B cell (primary cell): Measurements from ENCODE around the gene SYNPO. TPM values are rescaled to one million over a fixed set of nuclear protein-coding genes. Genes with fewer than 3 reads are reported as not detected.

Experiments
- ATAC-seq: fragments of 200-7000 bp; cut with Tn5 transposase; one replicate; pipeline ENCODE4 v1.10.0; 2021; ENCODE audit warnings: low read depth, mild to moderate bottlenecking, moderate number of reproducible peaks, moderate library complexity
- CTCF ChIA-PET: fragments of 350-600 bp; sonication (Branson Sonifier 250); formaldehyde crosslinking; loops from one replicate; lab custom pipeline; 2021; ENCODE audit warnings: antibody characterized with exemption, inconsistent platforms; lab: Charles Lee
- POLR2A ChIA-PET: fragments of 350-600 bp; sonication (Branson Sonifier 250); formaldehyde crosslinking; loops from one replicate; lab custom pipeline; 2021; ENCODE audit warnings: antibody characterized with exemption; lab: Charles Lee
- DNase-seq: peaks from one replicate; pipeline ENCODE4 v3.0.0; 2013
- H2AFZ ChIP-seq: 2 replicates; pipeline ENCODE4 v1.6.1; 2012; ENCODE audit warnings: mild to moderate bottlenecking, low read depth, low read length; ENCODE audit not compliant: insufficient read depth, poor library complexity, severe bottlenecking
- H3K27ac ChIP-seq, 2 donors: 1 replicate in 1 of 2; 2 replicates in 1 of 2; pipeline ENCODE4 v1.5.1; 2012 to 2013; ENCODE audit warnings: low read length in 2 of 2, mild to moderate bottlenecking in 2 of 2, moderate library complexity in 1 of 2
- H3K27me3 ChIP-seq, 4 experiments: fragments of 200-600 bp in 1 of 4; sonication (generic) in 1 of 4; replicated peaks in 1 of 4; 1 replicate in 2 of 4; 2 replicates in 2 of 4; pipeline versions ENCODE4 v1.6.1 to v1.7.0; 2013 to 2016; ENCODE audit warnings: low read length in 3 of 4, mild to moderate bottlenecking in 2 of 4, mixed read lengths in 1 of 4, moderate library complexity in 1 of 4; ENCODE audit not compliant: insufficient read depth in 4 of 4, control insufficient read depth in 3 of 4; ENCODE audit errors: control extremely low read depth in 1 of 4
- H3K36me3 ChIP-seq, 2 experiments: replicated peaks in 1 of 2; 1 replicate in 1 of 2; 2 replicates in 1 of 2; pipeline versions ENCODE4 v1.6.1 to v1.7.1; 2013; ENCODE audit warnings: low read length in 1 of 2; ENCODE audit not compliant: insufficient read depth in 2 of 2, control insufficient read depth in 1 of 2; ENCODE audit errors: control extremely low read depth in 1 of 2, extremely low read depth in 1 of 2
- H3K4me1 ChIP-seq, 2 donors: fragments of 200-600 bp in 1 of 2; sonication (generic) in 1 of 2; 1 replicate in 1 of 2; 2 replicates in 1 of 2; pipeline versions ENCODE4 v1.5.1 to v1.6.1; 2013 to 2017; ENCODE audit warnings: low read length in 2 of 2; ENCODE audit not compliant: control insufficient read depth in 2 of 2, insufficient read depth in 2 of 2
- H3K4me2 ChIP-seq: replicated peaks from 2 replicates; pipeline ENCODE3; 2012; ENCODE audit warnings: mild to moderate bottlenecking, low read depth, low read length; ENCODE audit not compliant: poor library complexity, severe bottlenecking
- H3K4me3 ChIP-seq, 5 experiments: fragments of 200-600 bp in 1 of 5; sonication (generic) in 1 of 5; 1 replicate in 3 of 5; 2 replicates in 2 of 5; pipeline versions ENCODE4 v1.5.1 to v1.7.0; 2011 to 2016; ENCODE audit warnings: low read length in 4 of 5, mild to moderate bottlenecking in 4 of 5, low read depth in 2 of 5, control low read depth in 1 of 5, moderate library complexity in 1 of 5; ENCODE audit not compliant: insufficient read depth in 1 of 5; ENCODE audit errors: control extremely low read depth in 1 of 5, extremely low read depth in 1 of 5
- H3K79me2 ChIP-seq: fragments of 200-600 bp; sonication (generic); one replicate; pipeline ENCODE4 v1.6.0; 2016; ENCODE audit warnings: low read length; ENCODE audit not compliant: control insufficient read depth, insufficient read depth
- H3K9ac ChIP-seq: fragments of 200-600 bp; sonication (generic); 2 replicates; pipeline ENCODE4 v1.6.1; 2017; ENCODE audit warnings: mild to moderate bottlenecking, low read length, moderate library complexity
- H3K9me3 ChIP-seq, 3 donors: one replicate each; pipeline versions ENCODE4 v1.6.1 to v1.7.1; 2013; ENCODE audit warnings: low read length in 2 of 3; ENCODE audit not compliant: control insufficient read depth in 2 of 3, insufficient read depth in 1 of 3; ENCODE audit errors: control extremely low read depth in 1 of 3
- H4K20me1 ChIP-seq: 2 replicates; pipeline ENCODE4 v1.6.0; 2012; ENCODE audit warnings: mild to moderate bottlenecking, low read length; ENCODE audit not compliant: insufficient read depth, control insufficient read depth, poor library complexity, severe bottlenecking
- H3K27ac Mint-ChIP-seq: one replicate; pipeline ENCODE4 v1.8.0; 2021; ENCODE audit warnings: mixed read lengths
- H3K27me3 Mint-ChIP-seq: one replicate; pipeline ENCODE4 v1.8.0; 2021; ENCODE audit warnings: mixed read lengths
- H3K4me1 Mint-ChIP-seq: one replicate; pipeline ENCODE4 v1.8.0; 2021; ENCODE audit warnings: mixed read lengths
- H3K4me3 Mint-ChIP-seq: one replicate; pipeline ENCODE4 v1.8.0; 2021; ENCODE audit warnings: mixed read lengths
- H3K9me3 Mint-ChIP-seq: one replicate; pipeline ENCODE4 v1.8.0; 2022; ENCODE audit warnings: mixed read lengths; ENCODE audit not compliant: insufficient read depth
- EZH2 ChIP-seq: IDR thresholded peaks from 2 replicates; pipeline ENCODE4 v1.6.1; 2012; ENCODE audit warnings: borderline replicate concordance, low read depth, mild to moderate bottlenecking, moderate library complexity, low read length; ENCODE audit not compliant: insufficient read depth, poor library complexity, severe bottlenecking
- WGBS: methylation state at CpG from one replicate; pipeline ENCODE4 v1.1.5; 2013; ENCODE audit warnings: missing lambda C conversion rate; ENCODE audit not compliant: insufficient coverage; 5-methylcytosine and 5-hydroxymethylcytosine counted together
- intact Hi-C: fragments of 100-400 bp; cut with micrococcal nuclease; formaldehyde crosslinking; loops from one replicate; pipeline ENCODE4 v1.10.0; 2022
- polyA plus RNA-seq: library from polyadenylated mRNA; depleted of rRNA; stranded (reverse); fragments of >200 nt; gene quantifications from 2 replicates; pipeline ENCODE4 v1.2.3, GENCODE V29; 2012
- total RNA-seq, 2 donors: library from RNA; stranded (reverse); fragments of 120-200 nt in 1 of 2; gene quantifications; 1 replicate in 1 of 2; 2 replicates in 1 of 2; pipeline versions ENCODE4 v1.2.3 to v1.2.4, GENCODE V29; 2013 to 2022
- TF ChIP-seq, protein P1 (sequence below): fragments of 200-600 bp; IDR thresholded peaks from one replicate; pipeline ENCODE4 v1.8.0; 2022; ENCODE audit warnings: antibody characterized with exemption, mild to moderate bottlenecking

The SYNPO gene
- total and polyA plus RNA-seq, 2 donors (not counting 1 experiment from before 2014, with no cell fraction given), result 13.2 to 16.8 TPM

DNA sequence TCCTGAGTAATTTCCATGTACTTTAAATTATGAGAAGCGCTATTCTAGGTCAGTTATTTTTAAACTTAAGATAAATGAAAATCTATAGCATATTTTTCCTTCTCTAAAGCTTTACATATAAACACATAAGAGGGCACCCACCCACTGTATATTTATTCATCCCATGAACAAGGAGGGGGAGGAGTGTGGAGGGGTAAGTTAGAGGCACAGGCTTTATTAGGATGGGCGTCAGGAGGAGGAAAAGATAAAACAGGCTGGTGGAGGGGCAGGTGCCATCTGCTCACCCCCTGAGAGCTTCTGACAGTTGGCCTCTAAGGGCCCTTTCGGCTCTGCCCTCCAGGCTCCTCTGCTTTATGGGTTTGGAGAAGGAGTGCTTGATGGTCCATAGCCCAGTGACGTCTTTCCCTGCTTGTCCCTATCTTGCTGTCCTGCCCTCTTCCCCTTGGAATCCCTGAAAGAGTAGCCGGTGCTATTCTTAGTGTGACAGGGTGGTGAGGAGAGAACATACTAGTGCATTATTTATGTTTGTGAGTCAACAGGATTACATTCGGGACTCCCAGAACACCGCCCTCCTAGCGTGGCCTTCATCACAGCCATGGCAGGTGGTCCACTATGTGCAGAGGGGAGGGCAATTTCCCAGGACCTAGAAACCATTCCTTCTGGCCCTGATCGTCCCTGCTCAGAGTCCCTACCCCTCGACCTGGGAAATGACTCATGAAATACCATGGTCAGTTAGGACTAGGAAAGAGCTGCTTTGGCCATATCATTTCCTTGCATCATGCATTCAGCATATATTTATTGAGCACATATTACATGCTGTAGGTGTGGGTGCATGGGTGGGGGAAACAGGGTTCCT lies 7.9 kb upstream of the SYNPO start:
- peaks cover 19% of the 10 kb centered on the region for H3K4me1 Mint-ChIP-seq
- 100% methylated on average over 5 of the region's 10 CpGs for WGBS
- no peaks in the 10 kb centered on the region for H3K27me3 ChIP-seq
- no peak overlapping the region for H2AFZ ChIP-seq
- CTCF ChIA-PET, result no interaction called here
- no peak for ATAC-seq
- POLR2A ChIA-PET, result no interaction called here
- H3K27me3 Mint-ChIP-seq, result peaks cover 2% of the 10 kb centered on the region
- H3K4me2 ChIP-seq, result no peak overlapping the region
- H3K27ac Mint-ChIP-seq, result no peak overlapping the region
- no peak overlapping the region for H3K9ac ChIP-seq
- no peak overlapping the region for H3K27ac ChIP-seq
- H3K9me3 ChIP-seq, result no peaks in the 10 kb centered on the region
- intact Hi-C loops, result no loop called here
- no peak for DNase-seq
- TF ChIP-seq, protein P1, sequence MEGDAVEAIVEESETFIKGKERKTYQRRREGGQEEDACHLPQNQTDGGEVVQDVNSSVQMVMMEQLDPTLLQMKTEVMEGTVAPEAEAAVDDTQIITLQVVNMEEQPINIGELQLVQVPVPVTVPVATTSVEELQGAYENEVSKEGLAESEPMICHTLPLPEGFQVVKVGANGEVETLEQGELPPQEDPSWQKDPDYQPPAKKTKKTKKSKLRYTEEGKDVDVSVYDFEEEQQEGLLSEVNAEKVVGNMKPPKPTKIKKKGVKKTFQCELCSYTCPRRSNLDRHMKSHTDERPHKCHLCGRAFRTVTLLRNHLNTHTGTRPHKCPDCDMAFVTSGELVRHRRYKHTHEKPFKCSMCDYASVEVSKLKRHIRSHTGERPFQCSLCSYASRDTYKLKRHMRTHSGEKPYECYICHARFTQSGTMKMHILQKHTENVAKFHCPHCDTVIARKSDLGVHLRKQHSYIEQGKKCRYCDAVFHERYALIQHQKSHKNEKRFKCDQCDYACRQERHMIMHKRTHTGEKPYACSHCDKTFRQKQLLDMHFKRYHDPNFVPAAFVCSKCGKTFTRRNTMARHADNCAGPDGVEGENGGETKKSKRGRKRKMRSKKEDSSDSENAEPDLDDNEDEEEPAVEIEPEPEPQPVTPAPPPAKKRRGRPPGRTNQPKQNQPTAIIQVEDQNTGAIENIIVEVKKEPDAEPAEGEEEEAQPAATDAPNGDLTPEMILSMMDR, result no peak
- no peak for TF ChIP-seq EZH2
- peaks cover 22% of the 10 kb centered on the region for H4K20me1 ChIP-seq
- H3K9me3 Mint-ChIP-seq, result no peaks in the 10 kb centered on the region
- H3K36me3 ChIP-seq, result peaks cover 0 to 10% of the 10 kb centered on the region in 2 experiments
- H3K4me3 ChIP-seq, result no peak overlapping the region
- peaks cover 7% of the 10 kb centered on the region in 2 donors for H3K4me1 ChIP-seq
- H3K4me3 Mint-ChIP-seq, result no peak overlapping the region
- H3K79me2 ChIP-seq, result peaks cover 26% of the 10 kb centered on the region

DNA sequence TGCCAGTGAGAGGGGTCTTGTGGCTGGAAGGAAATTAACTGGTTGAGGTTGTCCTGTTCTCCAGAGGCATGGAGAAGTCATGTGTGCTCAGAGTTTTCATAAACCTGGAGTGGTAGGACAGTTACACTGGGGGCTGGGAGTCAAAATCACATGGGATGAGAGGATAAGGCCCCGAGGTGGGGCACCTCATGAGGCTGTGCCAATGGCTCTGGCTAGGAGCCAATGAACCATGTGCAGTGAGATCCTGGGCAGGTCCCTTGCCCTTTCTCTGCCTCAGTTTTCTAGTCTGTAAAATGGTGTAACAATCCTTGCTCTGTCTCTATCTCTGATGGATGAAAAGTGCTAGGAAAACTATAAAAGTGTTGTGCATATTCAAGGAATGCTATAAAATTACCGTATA lies 7.0 kb upstream of the SYNPO start:
- Mint-ChIP-seq H3K4me3 (no peak overlapping the region), H3K27me3 (peaks cover 2% of the 10 kb centered on the region), H3K27ac (no peak overlapping the region), H3K9me3 (no peaks in the 10 kb centered on the region), H3K4me1 (peaks cover 15% of the 10 kb centered on the region)
- Histone ChIP-seq H3K9me3 (no peaks in the 10 kb centered on the region), H3K27ac (no peak overlapping the region), H3K79me2 (peaks cover 18% of the 10 kb centered on the region), H4K20me1 (peaks cover 17% of the 10 kb centered on the region), H3K4me3 (no peak overlapping the region), H3K9ac (no peak overlapping the region), H3K36me3 (peaks cover 0 to 10% of the 10 kb centered on the region in 2 experiments), H3K27me3 (no peaks in the 10 kb centered on the region), H2AFZ (no peak overlapping the region), H3K4me2 (no peak overlapping the region), H3K4me1 (no peaks in the 10 kb centered on the region)
- ChIA-PET POLR2A (no interaction called here), CTCF (no interaction called here)
- intact Hi-C loops, result no loop called here
- WGBS, result 71% methylated on average over 1 of the region's 2 CpGs
- DNase-seq (no peak), ATAC-seq (no peak)
- TF ChIP-seq, protein P1, result no peak
- TF ChIP-seq EZH2, result no peak
